Activated CD4-positive, alpha-beta memory T cell treated with anti-CD3 and anti-CD28 coated beads for 36 hours (primary cell): ENCODE measurements around the gene SNRPB. TPM values are rescaled to one million over a fixed set of nuclear protein-coding genes. Genes with fewer than 3 reads are reported as not detected.
A peak's percentile ranks its signal among the peaks of the same experiment; 100 is the strongest.

Experiments used
- CTCF ChIA-PET: fragments of 350-600 bp; sonication (Branson Sonifier 250); formaldehyde crosslinking; loops from one replicate; lab custom pipeline; 2021; ENCODE audit warnings: antibody characterized with exemption, inconsistent platforms; lab: Charles Lee
- POLR2A ChIA-PET: fragments of 350-600 bp; sonication (Branson Sonifier 250); formaldehyde crosslinking; loops from one replicate; lab custom pipeline; 2021; ENCODE audit warnings: antibody characterized with exemption; lab: Charles Lee
- DNase-seq: peaks from one replicate; pipeline ENCODE4 v3.0.0-alpha.2; 2020
- H3K27ac Mint-ChIP-seq: one replicate; pipeline ENCODE4 v1.8.0; 2021; ENCODE audit warnings: mixed read lengths
- H3K27me3 Mint-ChIP-seq: one replicate; pipeline ENCODE4 v1.8.0; 2021; ENCODE audit warnings: mixed read lengths
- H3K36me3 Mint-ChIP-seq: one replicate; pipeline ENCODE4 v1.8.0; 2021; ENCODE audit warnings: mixed read lengths
- H3K4me1 Mint-ChIP-seq: one replicate; pipeline ENCODE4 v1.8.0; 2021; ENCODE audit warnings: low read depth, mixed read lengths
- H3K4me3 Mint-ChIP-seq: one replicate; pipeline ENCODE4 v1.8.0; 2021; ENCODE audit warnings: mild to moderate bottlenecking, mixed read lengths
- H3K9me3 Mint-ChIP-seq: one replicate; pipeline ENCODE4 v1.8.0; 2021; ENCODE audit warnings: mixed read lengths
- intact Hi-C: fragments of 100-400 bp; cut with micrococcal nuclease; formaldehyde crosslinking; loops from one replicate; pipeline ENCODE4 v1.15.1; 2023
- total RNA-seq, 2 experiments: library from RNA; stranded (reverse); gene quantifications; one replicate each; pipeline ENCODE4 v1.2.3, GENCODE V29; 2021

SNRPB gene
- total RNA-seq, result 100 to 1,000 TPM; 452 TPM

GRCh38 chr20:2470423-2471193 lies at the start of gene SNRPB:
SNRPB (minus strand) TSS chr20:2470789; CDS start chr20:2470690, 99 bp downstream.
- POLR2A ChIA-PET, result interaction anchor here (0.6 to 4.0 kb wide), 14 partner anchors 11 to 1143 kb away, joined by 3 to 23 read pairs (median 4); partner anchors contain the start of genes NOP56, STK35 and ZNF343
- peak; percentile 98 for DNase-seq
- H3K9me3 Mint-ChIP-seq, result no peaks in the 10 kb centered on the region
- peak within 1 kb of the TSS; percentile 100 for H3K4me3 Mint-ChIP-seq
- H3K27ac Mint-ChIP-seq, result peak within 1 kb of the TSS; percentile 100
- H3K36me3 Mint-ChIP-seq, result peaks cover 48% of the 10 kb centered on the region
- peaks cover 43% of the 10 kb centered on the region for H3K4me1 Mint-ChIP-seq
- H3K27me3 Mint-ChIP-seq, result no peaks in the 10 kb centered on the region
- CTCF ChIA-PET, result interaction anchor here (0.8 to 5.7 kb wide), 9 partner anchors 15 to 253 kb away, joined by 3 to 36 read pairs (median 6); no protein-coding TSS in a partner anchor
- intact Hi-C loops, result loop anchor here (1.0 to 2.0 kb wide), 6 partner anchors 39 to 402 kb away; partner anchors contain the start of genes IDH3B and NOP56

GRCh38 chr20:2519115-2519809 lies 48.7 kb upstream of the SNRPB start:
- H3K4me1 Mint-ChIP-seq, result peaks cover 4% of the 10 kb centered on the region
- H3K27ac Mint-ChIP-seq, result no peak overlapping the region

GRCh38 chr20:2518558-2518957 lies 48.0 kb upstream of the SNRPB start:
- no peaks in the 10 kb centered on the region for H3K9me3 Mint-ChIP-seq
- no peak overlapping the region for H3K4me3 Mint-ChIP-seq
- intact Hi-C loops, result no loop called here
- no peaks in the 10 kb centered on the region for H3K36me3 Mint-ChIP-seq
- H3K27me3 Mint-ChIP-seq, result no peaks in the 10 kb centered on the region
- no peak for DNase-seq
- ChIA-PET POLR2A (no interaction called here), CTCF (no interaction called here)
- peak overlapping the region; percentile 2 for H3K27ac Mint-ChIP-seq
- peaks cover 3% of the 10 kb centered on the region for H3K4me1 Mint-ChIP-seq

More at GRCh38 chr20:2519115-2519809, 48.7 kb upstream of the SNRPB start:
- Mint-ChIP-seq H3K4me3 (no peak overlapping the region), H3K9me3 (no peaks in the 10 kb centered on the region), H3K36me3 (no peaks in the 10 kb centered on the region), H3K27me3 (no peaks in the 10 kb centered on the region)
- no peak for DNase-seq
- ChIA-PET POLR2A (interaction anchor here (0.6 kb wide), 1 partner anchor 10 kb away, joined by 3 read pairs; the partner anchor contains the start of gene ZNF343), CTCF (interaction anchor here (1.1 to 6.3 kb wide), 6 partner anchors 8 to 130 kb away, joined by 3 to 134 read pairs (median 20); partner anchors contain the start of genes SNRPB and ZNF343)
- intact Hi-C loops, result no loop called here

DNA sequence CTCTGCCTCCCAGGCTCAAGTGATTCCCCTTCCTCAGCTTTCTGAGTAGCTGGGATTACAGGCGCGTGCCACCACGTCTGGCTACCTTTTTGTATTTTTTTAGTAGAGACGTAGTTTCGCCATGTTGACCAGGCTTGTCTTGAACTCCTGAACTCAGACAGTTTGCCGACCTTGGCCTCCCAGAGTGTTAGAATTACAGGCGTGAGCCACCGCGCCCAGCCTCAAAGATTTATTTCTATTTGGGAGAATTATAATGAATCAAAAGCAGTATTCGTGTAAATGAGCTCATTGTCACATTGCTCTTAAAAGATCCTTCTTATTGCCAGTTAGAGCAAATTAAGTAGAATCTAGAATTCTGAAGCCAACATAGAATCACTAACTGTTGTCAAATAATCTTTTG lies 47.5 kb upstream of the SNRPB start:
- Mint-ChIP-seq H3K36me3 (no peaks in the 10 kb centered on the region), H3K9me3 (no peaks in the 10 kb centered on the region), H3K4me3 (no peak overlapping the region), H3K4me1 (peaks cover 3% of the 10 kb centered on the region), H3K27me3 (peaks cover under 1% of the 10 kb centered on the region), H3K27ac (no peak overlapping the region)
- POLR2A ChIA-PET, result no interaction called here
- CTCF ChIA-PET, result no interaction called here
- no peak for DNase-seq
- intact Hi-C loops, result no loop called here

- H3K4me1 Mint-ChIP-seq, result peaks cover under 1% of the 10 kb centered on the region
- intact Hi-C loops, result no loop called here
- H3K27ac Mint-ChIP-seq, result no peak overlapping the region
- ChIA-PET CTCF (no interaction called here), POLR2A (no interaction called here)
- H3K9me3 Mint-ChIP-seq, result no peaks in the 10 kb centered on the region
- no peak for DNase-seq
- no peak overlapping the region for H3K4me3 Mint-ChIP-seq
- H3K27me3 Mint-ChIP-seq, result peaks cover 4% of the 10 kb centered on the region
- no peaks in the 10 kb centered on the region for H3K36me3 Mint-ChIP-seq
These were observed 45.8 kb upstream of the SNRPB start for GRCh38 chr20:2516399-2516798.

DNA sequence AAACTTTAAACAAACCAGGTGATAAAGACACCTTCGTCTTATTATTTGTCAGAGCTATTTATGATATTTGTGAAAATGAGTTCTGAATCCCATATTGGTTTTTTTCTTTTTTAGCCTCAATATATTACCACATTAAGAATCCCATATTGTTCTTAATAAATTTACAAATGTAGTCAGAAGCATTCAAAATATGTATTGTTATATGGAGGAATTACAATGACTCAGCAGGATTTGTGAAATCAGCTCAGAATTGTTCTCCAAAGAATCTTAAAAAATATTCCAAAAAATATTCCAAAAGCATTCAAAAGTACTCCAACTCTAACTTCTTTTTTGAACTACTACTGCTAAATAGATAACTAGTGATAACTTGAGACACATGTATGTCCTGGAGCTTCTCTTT lies 44.6 kb upstream of the SNRPB start:
- Mint-ChIP-seq H3K9me3 (no peaks in the 10 kb centered on the region), H3K4me1 (no peaks in the 10 kb centered on the region), H3K27ac (no peak overlapping the region), H3K36me3 (no peaks in the 10 kb centered on the region), H3K27me3 (peaks cover 8% of the 10 kb centered on the region), H3K4me3 (no peak overlapping the region)
- intact Hi-C loops, result no loop called here
- no peak for DNase-seq
- CTCF ChIA-PET, result interaction anchor here (0.9 to 9.3 kb wide), 2 partner anchors 7 to 46 kb away, joined by 3 to 134 read pairs; no protein-coding TSS in a partner anchor
- POLR2A ChIA-PET, result no interaction called here

GRCh38 chr20:2509794-2510193 lies 39.2 kb upstream of the SNRPB start:
- Mint-ChIP-seq H3K9me3 (no peaks in the 10 kb centered on the region), H3K4me1 (peaks cover 15% of the 10 kb centered on the region), H3K4me3 (peak overlapping the region; percentile 100), H3K36me3 (peaks cover 1% of the 10 kb centered on the region), H3K27me3 (peaks cover 8% of the 10 kb centered on the region), H3K27ac (no peak overlapping the region)
- ChIA-PET POLR2A (interaction anchor here (1.2 kb wide), 1 partner anchor 10 kb away, joined by 3 read pairs; no protein-coding TSS in a partner anchor), CTCF (interaction anchor here (9.3 kb wide), 1 partner anchor 13 kb away, joined by 134 read pairs; no protein-coding TSS in a partner anchor)
- intact Hi-C loops, result loop anchor here (1.0 to 5.0 kb wide), 3 partner anchors 15 to 143 kb away; partner anchors contain the start of genes NOP56 and SNRPB
- DNase-seq, result no peak

DNA sequence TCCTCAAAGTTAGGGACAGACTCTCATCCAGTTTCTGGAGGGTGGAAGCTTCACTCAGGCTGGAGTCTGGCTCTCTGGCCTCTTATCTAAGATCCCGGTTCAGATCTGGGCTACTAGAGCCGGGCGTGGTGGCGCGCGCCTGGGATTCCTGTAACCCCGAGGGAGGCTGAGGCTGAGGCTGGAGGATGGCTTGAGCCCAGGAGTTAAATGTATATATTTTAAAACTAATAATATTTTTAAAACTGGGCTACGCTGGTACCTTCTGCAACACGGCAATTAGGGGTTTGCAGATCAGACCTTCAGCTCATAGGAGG lies 38.8 kb upstream of the SNRPB start:
- Mint-ChIP-seq H3K27me3 (peaks cover 8% of the 10 kb centered on the region), H3K27ac (peak overlapping the region; percentile 94), H3K4me3 (peak overlapping the region; percentile 100), H3K4me1 (peaks cover 17% of the 10 kb centered on the region), H3K36me3 (peaks cover 1% of the 10 kb centered on the region), H3K9me3 (no peaks in the 10 kb centered on the region)
- intact Hi-C loops, result loop anchor here (1.0 to 5.0 kb wide), 3 partner anchors 15 to 143 kb away; partner anchors contain the start of genes NOP56 and SNRPB
- CTCF ChIA-PET, result interaction anchor here (9.3 kb wide), 1 partner anchor 13 kb away, joined by 134 read pairs; no protein-coding TSS in a partner anchor
- POLR2A ChIA-PET, result interaction anchor here (1.0 to 1.8 kb wide), 3 partner anchors 10 to 39 kb away, joined by 3 to 10 read pairs (median 4); partner anchors contain the start of gene SNRPB
- DNase-seq, result no peak

DNA sequence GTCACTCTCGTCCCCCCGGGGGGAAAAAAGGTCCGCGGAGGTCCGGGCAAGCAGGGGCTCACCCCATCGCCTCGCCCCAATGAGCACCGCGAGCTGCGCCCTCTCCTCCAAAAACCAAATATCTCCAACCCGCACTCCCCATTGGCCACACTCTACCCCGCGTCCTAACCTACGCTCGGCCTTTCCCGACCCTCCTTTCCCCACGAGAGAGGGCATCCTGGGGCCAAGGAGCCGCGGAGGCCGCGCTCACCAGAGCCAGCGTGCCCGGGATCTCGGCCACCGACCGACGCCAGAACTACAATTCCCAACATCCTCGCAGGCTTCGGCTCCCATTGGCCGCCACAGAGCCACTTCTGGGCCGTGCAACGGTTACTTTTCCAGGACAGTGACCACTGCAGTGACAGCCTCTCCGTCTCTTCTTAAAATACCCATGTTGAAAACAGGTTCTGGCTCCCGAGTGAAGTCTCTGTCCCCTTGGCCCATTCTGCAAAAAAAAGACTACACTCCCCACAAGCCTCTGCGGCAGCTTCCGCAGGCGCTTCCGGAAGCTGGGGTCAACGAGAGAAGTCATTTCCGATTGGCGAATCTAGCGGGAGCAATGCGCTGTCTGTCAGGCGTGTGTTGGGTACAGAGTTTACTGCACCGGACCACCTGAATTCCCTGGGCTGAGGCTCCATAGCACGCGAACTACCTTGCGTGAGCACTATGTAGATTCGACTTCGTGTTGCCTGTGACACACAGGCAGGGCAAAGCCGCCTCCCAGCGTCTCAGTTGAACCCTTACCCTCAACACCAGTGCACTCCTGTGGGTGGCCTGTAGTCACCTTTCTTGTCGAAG lies 38.3 kb upstream of the SNRPB start, which contains the start of gene ZNF343:
TSS of gene ZNF343 (minus strand) at position 285 of the 837 bp plus-strand sequence. CDS start 15,020 bp downstream, outside the sequence.
- peak; percentile 86 for DNase-seq
- H3K27me3 Mint-ChIP-seq, result peaks cover 8% of the 10 kb centered on the region
- intact Hi-C loops, result loop anchor here (1.0 to 5.0 kb wide), 3 partner anchors 15 to 143 kb away; partner anchors contain the start of genes NOP56 and SNRPB
- H3K4me3 Mint-ChIP-seq, result peak within 1 kb of the TSS; percentile 100
- H3K36me3 Mint-ChIP-seq, result peaks cover 1% of the 10 kb centered on the region
- no peaks in the 10 kb centered on the region for H3K9me3 Mint-ChIP-seq
- ChIA-PET CTCF (interaction anchor here (9.3 kb wide), 1 partner anchor 14 kb away, joined by 134 read pairs; no protein-coding TSS in a partner anchor), POLR2A (interaction anchor here (1.0 to 1.8 kb wide), 3 partner anchors 10 to 38 kb away, joined by 3 to 10 read pairs (median 4); partner anchors contain the start of gene SNRPB)
- H3K27ac Mint-ChIP-seq, result peak within 1 kb of the TSS; percentile 94
- H3K4me1 Mint-ChIP-seq, result peaks cover 17% of the 10 kb centered on the region

DNA sequence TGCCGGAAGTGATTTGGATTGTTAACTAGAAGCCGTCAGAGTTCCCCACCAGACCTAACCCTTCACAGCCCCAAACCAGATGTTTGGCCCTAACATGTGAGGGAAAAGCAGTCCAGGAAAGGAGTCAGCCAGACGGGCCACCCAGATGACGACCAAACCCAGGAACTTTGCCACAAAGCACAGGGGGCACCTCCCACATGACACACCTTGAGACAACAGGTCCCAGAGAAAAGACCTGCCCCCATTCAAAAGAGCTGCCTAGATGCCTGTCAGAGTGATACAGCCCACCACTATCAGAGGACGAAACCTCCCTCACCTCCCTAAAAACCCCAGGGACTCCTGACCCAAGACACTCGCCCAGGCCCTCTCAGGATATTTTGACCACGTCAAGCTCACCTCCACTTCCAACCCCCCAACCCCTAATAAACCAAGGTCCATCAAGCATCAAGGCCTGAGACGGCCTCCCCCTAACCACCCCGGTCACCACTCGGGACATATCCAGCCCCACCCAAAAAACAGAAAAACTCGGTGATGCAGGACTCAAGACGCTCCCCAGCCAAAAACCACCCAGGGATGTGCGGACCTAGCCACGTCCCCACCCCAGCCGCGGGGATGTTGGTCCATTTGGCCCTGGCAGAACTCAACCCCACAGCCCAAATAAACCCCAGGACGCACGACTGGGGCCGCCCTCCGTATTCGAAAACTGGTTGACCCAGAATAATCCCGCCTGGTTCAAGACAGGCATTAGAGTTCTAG lies 37.5 kb upstream of the SNRPB start:
- POLR2A ChIA-PET, result interaction anchor here (1.8 kb wide), 1 partner anchor 38 kb away, joined by 10 read pairs; the partner anchor contains the start of gene SNRPB
- no peak for DNase-seq
- intact Hi-C loops, result loop anchor here (5.0 kb wide), 1 partner anchor 144 kb away; the partner anchor contains the start of gene NOP56
- Mint-ChIP-seq H3K36me3 (peaks cover 1% of the 10 kb centered on the region), H3K27me3 (peaks cover 7% of the 10 kb centered on the region), H3K4me1 (peaks cover 17% of the 10 kb centered on the region), H3K4me3 (peak overlapping the region; percentile 100), H3K27ac (peak overlapping the region; percentile 94), H3K9me3 (no peaks in the 10 kb centered on the region)
- CTCF ChIA-PET, result interaction anchor here (1.1 to 9.3 kb wide), 2 partner anchors 14 to 37 kb away, joined by 6 to 134 read pairs; partner anchors contain the start of gene SNRPB
